Body of pancreas (tissue), 4 donors: Measurements from ENCODE around the gene SYNE1. TPM values are rescaled to one million over a fixed set of nuclear protein-coding genes. Genes with fewer than 3 reads are reported as not detected.

Experiments used
- ATAC-seq: fragments of 150-250 bp; one replicate; pipeline ENCODE4 v1.9.1; 2016
- DNase-seq, 4 donors: peaks; one replicate each; pipeline ENCODE4 v3.0.0-alpha.2; 2019
- H3K27ac ChIP-seq, 4 donors: fragments of 200-600 bp; sonication (generic); 1 replicate in 3 of 4; 2 replicates in 1 of 4; pipeline versions ENCODE4 v1.5.1 to v1.6.1; 2016 to 2019; ENCODE audit warnings: mild to moderate bottlenecking in 1 of 4, mixed read lengths in 1 of 4, moderate library complexity in 1 of 4
- H3K27me3 ChIP-seq, 2 donors: fragments of 200-600 bp; sonication (generic); one replicate each; pipeline ENCODE4 v1.6.0; 2016; ENCODE audit warnings: mild to moderate bottlenecking in 1 of 2
- H3K36me3 ChIP-seq, 2 donors: fragments of 200-600 bp; sonication (generic); replicated peaks in 1 of 2; 2 replicates each; pipeline ENCODE4 v1.5.1; 2016; ENCODE audit warnings: low read depth in 2 of 2; ENCODE audit not compliant: insufficient read depth in 1 of 2
- H3K4me1 ChIP-seq: fragments of 200-600 bp; sonication (generic); one replicate; pipeline ENCODE4 v1.6.0; 2016
- H3K4me3 ChIP-seq, 2 donors: fragments of 200-600 bp; sonication (generic); 1 replicate in 1 of 2; 2 replicates in 1 of 2; pipeline ENCODE4 v1.5.1; 2016 to 2019
- H3K9me3 ChIP-seq, 3 donors: fragments of 200-600 bp; sonication (generic); 1 replicate in 2 of 3; 2 replicates in 1 of 3; pipeline ENCODE4 v1.5.1; 2016
- POLR2A ChIP-seq, 3 donors: fragments of 450-650 bp; IDR thresholded peaks; one replicate each; pipeline ENCODE4 v1.6.1; 2016; ENCODE audit warnings: antibody characterized with exemption in 3 of 3, mild to moderate bottlenecking in 2 of 3
- WGBS, 2 donors: methylation state at CpG; one replicate each; pipeline ENCODE4 v1.1.5; 2017; 5-methylcytosine and 5-hydroxymethylcytosine counted together
- intact Hi-C: fragments of 100-400 bp; cut with DNase I; formaldehyde crosslinking; loops from one replicate; pipeline ENCODE4 v1.15.1; 2023
- total RNA-seq, 2 donors: library from RNA; depleted of rRNA; stranded (reverse); fragments of >200 nt; gene quantifications; one replicate each; pipeline ENCODE4 v1.1.0, GENCODE V29; 2016
- TF ChIP-seq, protein P1 (sequence below), 7 experiments: fragments of 450-650 bp in 4 of 7; fragments of 200-600 bp in 3 of 7; sonication (generic) in 3 of 7; IDR thresholded peaks; one replicate each; pipeline ENCODE4 v1.5.1; 2016 to 2019; ENCODE audit warnings: antibody characterized with exemption in 7 of 7

SYNE1 gene
- total RNA-seq, 2 donors from 2014 or later = 109 to 123 TPM

- DNase-seq = no peak
- no peaks in the 10 kb centered on the region for H3K36me3 ChIP-seq
- TF ChIP-seq, protein P1, sequence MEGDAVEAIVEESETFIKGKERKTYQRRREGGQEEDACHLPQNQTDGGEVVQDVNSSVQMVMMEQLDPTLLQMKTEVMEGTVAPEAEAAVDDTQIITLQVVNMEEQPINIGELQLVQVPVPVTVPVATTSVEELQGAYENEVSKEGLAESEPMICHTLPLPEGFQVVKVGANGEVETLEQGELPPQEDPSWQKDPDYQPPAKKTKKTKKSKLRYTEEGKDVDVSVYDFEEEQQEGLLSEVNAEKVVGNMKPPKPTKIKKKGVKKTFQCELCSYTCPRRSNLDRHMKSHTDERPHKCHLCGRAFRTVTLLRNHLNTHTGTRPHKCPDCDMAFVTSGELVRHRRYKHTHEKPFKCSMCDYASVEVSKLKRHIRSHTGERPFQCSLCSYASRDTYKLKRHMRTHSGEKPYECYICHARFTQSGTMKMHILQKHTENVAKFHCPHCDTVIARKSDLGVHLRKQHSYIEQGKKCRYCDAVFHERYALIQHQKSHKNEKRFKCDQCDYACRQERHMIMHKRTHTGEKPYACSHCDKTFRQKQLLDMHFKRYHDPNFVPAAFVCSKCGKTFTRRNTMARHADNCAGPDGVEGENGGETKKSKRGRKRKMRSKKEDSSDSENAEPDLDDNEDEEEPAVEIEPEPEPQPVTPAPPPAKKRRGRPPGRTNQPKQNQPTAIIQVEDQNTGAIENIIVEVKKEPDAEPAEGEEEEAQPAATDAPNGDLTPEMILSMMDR (IDR thresholded peaks at IDR 0.05) = no peak
- no peaks in the 10 kb centered on the region for H3K27me3 ChIP-seq
- 80 to 81% methylated on average over 4 of the region's 4 CpGs for WGBS, 2 donors
- intact Hi-C loops = no loop called here
- H3K4me3 ChIP-seq = no peak overlapping the region
- H3K4me1 ChIP-seq = peaks cover 32% of the 10 kb centered on the region
- H3K27ac ChIP-seq = no peak overlapping the region
- ATAC-seq = no peak
- no peaks in the 10 kb centered on the region for H3K9me3 ChIP-seq
Observed at GRCh38 chr6:152244998-152245630, 392.0 kb downstream of the SYNE1 start.

GRCh38 chr6:152241013-152241766 lies 396.0 kb downstream of the SYNE1 start:
- intact Hi-C loops = no loop called here
- peak; percentile 97 for ATAC-seq
- no peak for TF ChIP-seq POLR2A (IDR thresholded peaks at IDR 0.05)
- TF ChIP-seq, protein P1 (IDR thresholded peaks at IDR 0.05) = no peak

DNA sequence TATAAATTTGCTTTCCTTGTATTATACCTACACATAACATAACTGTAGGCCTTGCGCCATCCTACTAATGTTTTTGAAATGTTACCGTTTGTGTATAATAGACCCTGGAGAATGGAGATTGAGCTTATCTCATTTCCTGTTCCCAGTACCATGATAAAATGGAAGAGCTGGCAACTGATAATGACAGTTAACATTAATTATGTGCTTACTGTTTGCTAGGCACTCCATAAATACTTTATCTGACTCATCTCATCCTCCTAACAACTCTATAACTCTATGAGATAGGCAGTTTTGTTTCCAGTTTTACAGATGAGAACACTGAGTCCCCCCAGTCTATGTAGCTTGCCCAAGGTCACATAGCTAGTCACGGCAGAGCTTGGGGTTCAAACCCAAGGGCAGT lies 396.7 kb downstream of the SYNE1 start:
- Histone ChIP-seq H3K36me3 (peaks cover 0 to 6% of the 10 kb centered on the region in 2 donors), H3K4me3 (no peak overlapping the region), H3K4me1 (peaks cover 24% of the 10 kb centered on the region), H3K9me3 (no peaks in the 10 kb centered on the region), H3K27me3 (no peaks in the 10 kb centered on the region), H3K27ac (peak overlapping the region; percentile 49 to 87 (median 80))
- DNase-seq (no peak), ATAC-seq (peak; percentile 4)
- no peak for TF ChIP-seq POLR2A (IDR thresholded peaks at IDR 0.05)
- TF ChIP-seq, protein P1 (IDR thresholded peaks at IDR 0.05) = no peak
- intact Hi-C loops = no loop called here
- WGBS, 2 donors = 55 to 59% methylated on average over 3 of the region's 3 CpGs

More at GRCh38 chr6:152241013-152241766, 396.0 kb downstream of the SYNE1 start:
- WGBS, 2 donors = 27 to 28% methylated on average over 6 to 7 of the region's 7 CpGs
- Histone ChIP-seq H3K36me3 (peaks cover 0 to 6% of the 10 kb centered on the region in 2 donors), H3K4me3 (no peak overlapping the region), H3K27ac (peak overlapping the region; percentile 63 to 87 (median 80)), H3K9me3 (no peaks in the 10 kb centered on the region), H3K4me1 (peaks cover 24% of the 10 kb centered on the region), H3K27me3 (no peaks in the 10 kb centered on the region)
- DNase-seq = peak; percentile 62 to 82 (median 76)

DNA sequence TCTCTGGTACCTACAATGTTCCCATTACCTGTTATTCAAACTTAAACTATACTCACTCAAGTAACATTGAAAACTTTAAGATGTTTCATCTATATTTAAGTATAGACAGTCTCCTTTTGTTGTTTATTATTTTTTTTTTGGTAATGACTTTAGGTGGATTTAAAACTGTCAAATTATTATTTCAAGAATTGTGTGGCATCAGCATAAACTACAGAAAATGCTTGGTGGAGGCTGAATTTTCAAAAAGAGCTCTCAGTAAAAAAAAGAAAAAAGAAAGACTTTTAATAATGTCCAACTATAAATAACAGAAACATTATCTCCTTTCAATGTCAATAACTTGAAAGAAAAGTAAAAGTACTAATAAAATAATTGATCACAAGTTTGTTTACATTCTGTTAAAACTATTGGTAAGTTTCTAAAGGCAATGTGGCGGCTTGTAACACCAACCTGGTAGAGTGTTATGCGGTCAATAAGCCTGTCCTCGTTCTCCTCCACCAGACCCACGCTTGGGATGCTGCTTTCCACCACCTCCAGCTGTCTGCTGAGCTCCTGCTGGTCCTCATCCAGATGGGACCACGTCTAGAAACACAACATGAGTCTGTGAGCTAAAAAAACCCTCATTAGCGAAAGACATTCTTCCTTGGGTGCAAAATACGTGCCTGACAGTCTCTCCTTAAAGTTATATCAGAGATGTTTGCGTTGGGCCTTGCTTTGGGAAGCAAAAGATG lies 400.6 kb downstream of the SYNE1 start:
- no peak for ATAC-seq
- no peaks in the 10 kb centered on the region for H3K27me3 ChIP-seq
- DNase-seq = no peak
- peaks cover 0 to 8% of the 10 kb centered on the region in 2 donors for H3K36me3 ChIP-seq
- WGBS, 2 donors = 90 to 93% methylated on average over 8 of the region's 8 CpGs
- no peak for TF ChIP-seq POLR2A (IDR thresholded peaks at IDR 0.05)
- TF ChIP-seq, protein P1 (IDR thresholded peaks at IDR 0.05) = no peak
- intact Hi-C loops = no loop called here
- no peak overlapping the region for H3K4me3 ChIP-seq
- no peak overlapping the region for H3K27ac ChIP-seq
- no peaks in the 10 kb centered on the region for H3K9me3 ChIP-seq
- H3K4me1 ChIP-seq = peaks cover 23% of the 10 kb centered on the region
